Mesendoderm (in vitro differentiated cells): ENCODE measurements around the gene CPAMD8. TPM values are rescaled to one million over a fixed set of nuclear protein-coding genes. Genes with fewer than 3 reads are reported as not detected.

Source experiments
- DNase-seq: peaks from one replicate; pipeline ENCODE4 v3.0.0; 2013
- H2AK5ac ChIP-seq: 2 replicates; pipeline ENCODE4 v1.6.1; 2013; ENCODE audit warnings: low read length, inconsistent platforms
- H2BK120ac ChIP-seq: 2 replicates; pipeline ENCODE4 v1.6.1; 2013; ENCODE audit warnings: low read depth, mild to moderate bottlenecking, low read length, moderate library complexity, mixed read lengths
- H2BK15ac ChIP-seq: replicated peaks from 2 replicates; pipeline ENCODE4 v1.6.1; 2013; ENCODE audit warnings: low read depth, mild to moderate bottlenecking, moderate library complexity
- H2BK5ac ChIP-seq: 2 replicates; pipeline ENCODE4 v1.6.1; 2013; ENCODE audit warnings: low read length, inconsistent platforms
- H3K18ac ChIP-seq: 2 replicates; pipeline ENCODE4 v1.6.1; 2013; ENCODE audit warnings: mild to moderate bottlenecking, low read length, mixed read lengths
- H3K23ac ChIP-seq: one replicate; pipeline ENCODE4 v1.6.1; 2013; ENCODE audit warnings: low read length
- H3K27ac ChIP-seq: 2 replicates; pipeline ENCODE4 v1.5.1; 2013; ENCODE audit warnings: low read depth, mild to moderate bottlenecking, inconsistent platforms, low read length, moderate library complexity
- H3K27me3 ChIP-seq: 2 replicates; pipeline ENCODE4 v1.6.1; 2013; ENCODE audit warnings: low read length, control low read depth, mild to moderate bottlenecking, inconsistent platforms; ENCODE audit not compliant: insufficient read depth, poor library complexity
- H3K36me3 ChIP-seq: 2 replicates; pipeline ENCODE4 v1.6.1; 2013; ENCODE audit warnings: low read length, inconsistent platforms; ENCODE audit not compliant: control insufficient read depth, insufficient read depth
- H3K4ac ChIP-seq: one replicate; pipeline ENCODE4 v1.6.1; 2013; ENCODE audit warnings: low read depth, mild to moderate bottlenecking, low read length, moderate library complexity
- H3K4me1 ChIP-seq: 2 replicates; pipeline ENCODE4 v1.6.1; 2013; ENCODE audit warnings: low read depth, low read length, inconsistent platforms; ENCODE audit not compliant: control insufficient read depth
- H3K4me2 ChIP-seq: 2 replicates; pipeline ENCODE4 v1.6.1; 2013; ENCODE audit warnings: low read length
- H3K4me3 ChIP-seq: 2 replicates; pipeline ENCODE4 v1.5.1; 2013; ENCODE audit warnings: mild to moderate bottlenecking, low read length
- H3K56ac ChIP-seq: one replicate; pipeline ENCODE4 v1.6.1; 2013; ENCODE audit warnings: low read length
- H3K79me1 ChIP-seq: 2 replicates; pipeline ENCODE4 v1.6.1; 2013; ENCODE audit warnings: low read length, inconsistent platforms
- H3K79me2 ChIP-seq: 2 replicates; pipeline ENCODE4 v1.6.1; 2013; ENCODE audit warnings: mild to moderate bottlenecking, low read length; ENCODE audit not compliant: control insufficient read depth, insufficient read depth
- H3K9ac ChIP-seq: 2 replicates; pipeline ENCODE4 v1.6.1; 2013; ENCODE audit warnings: low read length, inconsistent platforms
- H4K5ac ChIP-seq: one replicate; pipeline ENCODE4 v1.6.1; 2013; ENCODE audit warnings: low read length
- H4K8ac ChIP-seq: one replicate; pipeline ENCODE4 v1.6.1; 2013; ENCODE audit warnings: low read depth, mild to moderate bottlenecking, control low read depth, low read length, moderate library complexity
- WGBS: extraction: QIAGEN DNeasy Blood & Tissue Kit; methylation state at CpG from one replicate; pipeline ENCODE4 v1.1.7; 2013; ENCODE audit warnings: low lambda C conversion rate, missing lambda C conversion rate; ENCODE audit not compliant: insufficient coverage; ENCODE audit errors: extremely low coverage; 5-methylcytosine and 5-hydroxymethylcytosine counted together
- polyA plus RNA-seq, 2 experiments: library from polyadenylated mRNA; stranded (reverse); fragments of 200-250 nt; gene quantifications; one replicate each; pipeline ENCODE4 v1.2.3, GENCODE V29; 2013

CPAMD8 gene
- polyA plus RNA-seq (2013, experiment 1 of 2): 2.1 TPM
- polyA plus RNA-seq (2013, experiment 2 of 2): 2.3 TPM

DNA sequence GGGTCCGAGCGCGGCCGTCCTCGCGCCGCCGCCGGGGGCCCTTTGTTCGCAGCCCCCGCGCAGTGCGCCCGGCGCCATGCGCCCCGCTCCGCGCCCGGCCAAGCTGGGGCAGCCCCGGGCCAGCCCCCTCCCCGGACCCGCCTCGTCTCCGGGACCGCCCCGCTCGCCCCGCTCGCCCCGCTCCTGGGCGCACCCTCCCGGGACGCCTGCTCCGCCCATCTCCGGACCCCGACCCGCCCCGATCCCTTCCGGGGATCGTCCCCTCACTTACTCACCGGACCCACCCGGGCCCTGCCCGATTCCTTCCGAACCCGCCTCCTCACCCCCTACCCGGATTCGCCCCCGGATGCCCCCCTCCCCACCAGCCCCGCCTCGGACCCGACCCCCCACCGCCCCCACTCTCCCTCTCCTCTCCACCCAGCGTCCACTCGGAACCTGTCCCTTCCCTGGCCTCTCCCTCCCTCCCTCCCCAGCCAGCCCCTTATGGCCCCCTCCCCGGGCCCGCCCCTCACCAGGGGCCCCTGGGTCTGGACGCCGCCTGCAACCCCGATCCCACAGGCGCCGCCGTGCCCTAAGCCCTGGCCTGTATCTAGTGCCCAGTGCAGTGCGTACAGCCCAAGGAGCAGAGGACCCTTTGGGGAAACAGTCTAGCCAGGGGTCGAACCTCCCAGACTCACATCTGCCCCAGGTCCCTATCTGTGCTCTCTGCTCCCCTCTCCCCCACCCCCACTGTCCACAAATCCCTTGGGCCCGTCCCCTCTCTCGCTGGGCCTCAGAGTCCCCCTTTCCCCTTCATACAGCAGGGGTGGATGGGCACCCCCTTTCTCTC lies at the start of gene CPAMD8:
Gene CPAMD8, minus strand, starts transcription at position 105 of the 829 bp plus-strand sequence. CDS start 168 bp downstream, outside the sequence.
- WGBS: no CpG with 5 or more reads among the region's 67 CpGs
- no peaks in the 10 kb centered on the region for H3K79me1 ChIP-seq
- peak within 1 kb of the TSS; percentile 42 for H3K4me2 ChIP-seq
- peak within 1 kb of the TSS; percentile 88 for H3K56ac ChIP-seq
- peak within 1 kb of the TSS; percentile 52 for H3K4me3 ChIP-seq
- H3K4ac ChIP-seq: peak within 1 kb of the TSS; percentile 25
- DNase-seq: no peak
- H3K79me2 ChIP-seq: no peaks in the 10 kb centered on the region
- H4K5ac ChIP-seq: no peak within 1 kb of the TSS
- H4K8ac ChIP-seq: no peak within 1 kb of the TSS
- peak within 1 kb of the TSS; percentile 42 for H3K18ac ChIP-seq
- no peaks in the 10 kb centered on the region for H3K36me3 ChIP-seq
- H2BK120ac ChIP-seq: no peak within 1 kb of the TSS
- no peak within 1 kb of the TSS for H2BK5ac ChIP-seq
- H3K27ac ChIP-seq: no peak within 1 kb of the TSS
- H3K4me1 ChIP-seq: no peaks in the 10 kb centered on the region
- H3K27me3 ChIP-seq: no peaks in the 10 kb centered on the region
- no peak within 1 kb of the TSS for H2BK15ac ChIP-seq
- H3K23ac ChIP-seq: no peak within 1 kb of the TSS
- H2AK5ac ChIP-seq: no peak within 1 kb of the TSS
- peak within 1 kb of the TSS; percentile 69 for H3K9ac ChIP-seq

DNA sequence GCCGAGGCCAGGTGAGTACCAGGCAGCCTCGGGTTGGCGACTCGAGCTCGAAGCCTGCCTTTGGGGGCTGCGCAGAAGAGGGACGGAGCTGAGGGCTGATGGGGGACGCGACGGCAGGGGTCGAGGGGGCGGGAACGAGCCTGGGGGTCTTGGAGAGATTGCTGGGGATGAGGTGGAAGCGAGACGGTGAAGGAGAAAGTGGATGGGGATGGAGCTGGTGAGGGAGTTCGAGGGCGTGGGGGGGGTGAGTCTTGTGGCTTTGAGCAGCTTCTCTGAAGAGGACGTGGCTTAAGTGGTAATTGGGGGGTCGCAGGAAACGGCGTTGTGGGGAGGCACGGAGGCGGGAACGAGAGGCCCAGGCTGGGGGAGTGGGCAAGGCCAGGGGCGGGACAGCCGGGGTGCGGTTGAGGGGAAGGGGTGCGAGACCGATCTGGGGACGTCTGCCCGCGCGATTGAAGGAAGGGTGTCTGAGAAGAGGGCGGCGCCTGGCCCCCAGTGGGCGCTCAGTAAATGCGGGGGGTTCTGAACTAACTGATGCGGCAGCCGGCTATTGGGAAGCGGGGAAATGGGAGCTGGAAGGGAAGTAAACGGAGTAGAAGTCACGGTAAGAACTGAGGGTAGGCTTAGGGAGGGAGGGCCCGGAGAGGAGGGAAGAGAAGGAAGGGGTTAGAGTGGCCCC lies 49.4 kb upstream of the CPAMD8 start:
- no peak overlapping the region for H2BK15ac ChIP-seq
- H3K18ac ChIP-seq: peak overlapping the region; percentile 65
- H3K36me3 ChIP-seq: no peaks in the 10 kb centered on the region
- peaks cover 60% of the 10 kb centered on the region for H3K79me2 ChIP-seq
- H3K27me3 ChIP-seq: no peaks in the 10 kb centered on the region
- H3K4me3 ChIP-seq: peak overlapping the region; percentile 72
- DNase-seq: peak; percentile 84
- H3K4me1 ChIP-seq: peaks cover 5% of the 10 kb centered on the region
- peak overlapping the region; percentile 96 for H3K56ac ChIP-seq
- no CpG with 5 or more reads among the region's 43 CpGs for WGBS
- H3K9ac ChIP-seq: peak overlapping the region; percentile 93
- H3K4ac ChIP-seq: no peak overlapping the region
- H3K79me1 ChIP-seq: peaks cover 23% of the 10 kb centered on the region
- no peak overlapping the region for H2BK120ac ChIP-seq
- H3K4me2 ChIP-seq: peak overlapping the region; percentile 88
- H2AK5ac ChIP-seq: no peak overlapping the region
- H4K5ac ChIP-seq: no peak overlapping the region
- H2BK5ac ChIP-seq: peak overlapping the region; percentile 20
- H4K8ac ChIP-seq: no peak overlapping the region
- no peak overlapping the region for H3K23ac ChIP-seq
- H3K27ac ChIP-seq: peak overlapping the region; percentile 58

DNA sequence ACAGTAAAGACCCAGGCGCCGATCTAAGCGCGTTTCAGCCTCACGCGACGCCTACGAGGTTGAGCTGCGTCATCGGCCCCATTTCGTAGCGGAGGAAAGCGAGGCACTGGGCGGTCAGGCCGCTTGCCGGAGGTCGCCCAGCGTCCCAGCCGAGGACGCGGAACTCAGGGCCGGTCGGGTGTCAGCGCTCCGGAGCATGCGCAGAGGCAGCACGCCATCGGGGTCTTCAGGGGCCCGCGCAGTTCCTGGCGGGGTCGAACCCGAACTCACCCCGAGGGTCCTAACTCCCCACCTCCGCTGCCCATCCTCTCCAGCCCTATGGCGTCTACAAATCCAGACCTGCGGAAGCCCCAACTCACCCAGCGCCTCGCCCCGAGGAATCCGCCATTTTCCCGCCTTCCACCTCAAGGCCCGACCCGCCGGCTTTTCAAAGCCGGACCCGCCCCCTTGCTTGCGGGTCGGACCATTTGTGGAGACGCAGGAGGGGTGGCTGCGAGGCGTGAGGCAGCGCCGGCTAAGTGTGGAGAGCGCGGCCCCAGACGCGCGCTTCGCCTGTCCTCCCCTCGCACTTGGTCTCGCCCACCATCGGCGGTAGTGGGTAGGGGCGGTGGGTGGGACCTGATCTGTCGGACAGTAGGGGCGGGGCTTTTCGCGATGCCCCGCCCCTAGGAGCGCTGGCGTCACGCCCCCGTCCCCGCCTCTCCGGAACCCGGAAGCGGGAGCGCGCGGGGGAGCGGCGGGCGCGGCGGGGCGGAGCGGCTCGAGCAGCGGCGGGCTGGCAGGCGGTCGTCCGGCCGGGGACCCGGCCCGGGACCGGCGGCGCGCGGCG lies 48.6 kb upstream of the CPAMD8 start, which contains the start of the genes HAUS8 and MYO9B:
Gene HAUS8, minus strand, starts transcription at position 418 of the 829 bp plus-strand sequence. Its CDS starts 30 bp downstream, at position 388.
Gene MYO9B, plus strand, starts transcription at position 743 of the 829 bp plus-strand sequence. CDS start 25,941 bp downstream, outside the sequence.
- Histone ChIP-seq H3K27ac (peak within 1 kb of the TSS; percentile 58), H3K23ac (peak within 1 kb of the TSS; percentile 4), H2BK15ac (no peak within 1 kb of the TSS), H3K56ac (peak within 1 kb of the TSS; percentile 96), H3K4me3 (peak within 1 kb of the TSS; percentile 72), H3K79me2 (peaks cover 56% of the 10 kb centered on the region), H3K18ac (peak within 1 kb of the TSS; percentile 65), H3K36me3 (peaks cover 3% of the 10 kb centered on the region), H3K9ac (peak within 1 kb of the TSS; percentile 93), H2BK120ac (no peak within 1 kb of the TSS), H4K5ac (no peak within 1 kb of the TSS), H3K4ac (no peak within 1 kb of the TSS), H2BK5ac (peak within 1 kb of the TSS; percentile 20), H3K79me1 (peaks cover 26% of the 10 kb centered on the region), H4K8ac (no peak within 1 kb of the TSS), H3K27me3 (no peaks in the 10 kb centered on the region), H3K4me1 (peaks cover 5% of the 10 kb centered on the region), H2AK5ac (no peak within 1 kb of the TSS), H3K4me2 (peak within 1 kb of the TSS; percentile 93)
- WGBS: no CpG with 5 or more reads among the region's 103 CpGs
- peak; percentile 100 for DNase-seq

DNA sequence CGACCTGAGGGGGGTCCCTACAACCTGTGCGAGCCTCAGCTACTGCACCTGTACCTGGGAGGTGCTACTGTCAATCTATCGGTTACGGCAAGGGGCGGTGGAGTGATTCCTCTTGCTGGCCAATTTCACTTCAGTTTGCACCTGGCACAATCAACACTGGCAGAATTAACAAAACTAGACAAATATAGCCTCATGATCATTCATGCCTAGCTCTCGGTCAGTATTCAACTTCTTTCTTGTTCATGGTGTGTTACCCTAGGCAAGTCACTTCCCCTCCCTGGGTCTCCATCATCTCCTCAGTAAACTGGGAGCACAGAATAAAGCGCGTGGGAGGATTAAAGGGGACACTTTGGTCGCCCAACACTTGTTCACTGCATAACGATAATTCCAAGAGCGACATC lies 48.0 kb upstream of the CPAMD8 start:
- Histone ChIP-seq H3K36me3 (peaks cover 3% of the 10 kb centered on the region), H3K79me1 (peaks cover 28% of the 10 kb centered on the region), H3K56ac (peak overlapping the region; percentile 88), H3K23ac (peak overlapping the region; percentile 4), H3K9ac (peak overlapping the region; percentile 76), H2AK5ac (no peak overlapping the region), H3K4me1 (peaks cover 5% of the 10 kb centered on the region), H4K5ac (no peak overlapping the region), H4K8ac (no peak overlapping the region), H2BK15ac (no peak overlapping the region), H3K79me2 (peaks cover 53% of the 10 kb centered on the region), H3K27ac (peak overlapping the region; percentile 9), H2BK120ac (no peak overlapping the region), H3K18ac (no peak overlapping the region), H3K27me3 (no peaks in the 10 kb centered on the region), H2BK5ac (no peak overlapping the region), H3K4me3 (peak overlapping the region; percentile 56), H3K4me2 (peak overlapping the region; percentile 93), H3K4ac (no peak overlapping the region)
- no CpG with 5 or more reads among the region's 11 CpGs for WGBS
- DNase-seq: no peak

DNA sequence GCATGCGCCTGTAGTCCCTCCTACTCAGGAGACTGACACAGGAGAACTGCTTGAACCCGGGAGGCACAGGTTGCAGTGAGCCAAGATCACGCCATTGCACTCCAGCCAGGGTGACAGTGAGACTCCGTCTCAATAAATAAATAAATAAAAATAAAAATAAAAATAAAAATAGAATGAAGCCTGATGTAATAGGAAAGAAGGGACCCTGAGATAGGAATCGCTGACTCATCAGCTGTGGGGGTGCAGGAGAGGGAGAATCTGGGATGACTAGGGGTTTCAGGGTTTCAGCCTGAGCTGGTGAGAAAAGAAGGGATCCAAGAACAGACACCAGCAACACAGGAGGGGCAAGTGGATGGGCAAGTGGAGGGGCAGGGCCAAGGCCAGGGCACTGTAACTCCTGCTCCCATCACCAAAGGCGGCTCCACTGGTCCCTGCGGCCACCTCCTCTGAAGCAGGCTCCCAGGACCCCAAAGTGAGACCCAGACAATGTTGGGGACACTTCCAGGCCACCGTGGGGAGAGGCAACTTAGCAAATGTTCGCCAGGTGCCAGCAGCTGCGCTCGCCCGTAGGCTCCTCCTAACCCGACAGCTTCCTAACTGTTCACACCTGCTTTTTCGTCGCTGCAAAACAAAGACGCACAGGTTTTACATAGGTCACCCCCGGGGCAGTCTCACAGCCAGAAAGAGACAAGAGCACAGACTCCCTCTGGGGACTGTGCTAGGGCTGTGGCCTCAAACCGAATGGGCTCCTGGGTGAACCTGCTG lies 47.4 kb upstream of the CPAMD8 start:
- H3K23ac ChIP-seq: no peak overlapping the region
- peaks cover 47% of the 10 kb centered on the region for H3K79me2 ChIP-seq
- peak overlapping the region; percentile 56 for H3K4me3 ChIP-seq
- H3K4me1 ChIP-seq: peaks cover 5% of the 10 kb centered on the region
- H2AK5ac ChIP-seq: no peak overlapping the region
- no peak overlapping the region for H3K27ac ChIP-seq
- H3K36me3 ChIP-seq: peaks cover 4% of the 10 kb centered on the region
- peaks cover 28% of the 10 kb centered on the region for H3K79me1 ChIP-seq
- no peak overlapping the region for H3K4ac ChIP-seq
- no peak overlapping the region for H2BK5ac ChIP-seq
- DNase-seq: peak; percentile 66
- H3K18ac ChIP-seq: no peak overlapping the region
- no peaks in the 10 kb centered on the region for H3K27me3 ChIP-seq
- no peak overlapping the region for H4K5ac ChIP-seq
- H2BK120ac ChIP-seq: no peak overlapping the region
- H3K4me2 ChIP-seq: peak overlapping the region; percentile 93
- no peak overlapping the region for H4K8ac ChIP-seq
- H2BK15ac ChIP-seq: no peak overlapping the region
- H3K56ac ChIP-seq: peak overlapping the region; percentile 88
- no CpG with 5 or more reads among the region's 18 CpGs for whole genome bisulfite sequencing
- H3K9ac ChIP-seq: peak overlapping the region; percentile 76
